ENCODE data around the gene ANGPTL8. TPM values are rescaled to one million over a fixed set of nuclear protein-coding genes. Genes with fewer than 3 reads are reported as not detected.

Gene ANGPTL8
- total RNA-seq, 2 donors from 2014 or later, result not detected

DNA sequence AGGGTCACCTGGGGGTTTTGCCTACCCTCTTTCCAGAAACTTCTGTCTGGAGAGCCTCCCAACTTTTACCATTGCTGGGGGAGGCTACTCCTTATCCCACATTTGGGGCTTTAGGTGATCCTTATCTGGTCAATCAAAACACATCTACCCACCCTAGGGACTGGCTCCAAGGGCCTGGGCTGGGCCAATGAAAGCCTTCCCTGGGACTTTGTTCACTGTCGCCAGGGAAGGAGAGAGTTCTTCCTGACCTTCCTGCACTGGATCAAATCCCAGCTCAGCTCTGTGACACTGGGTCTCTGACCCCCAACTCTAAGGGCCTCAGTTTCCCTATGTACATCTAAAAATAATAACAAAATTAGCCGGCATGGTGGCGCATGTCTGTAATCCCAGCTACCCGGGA, 11.8 kb downstream of the ANGPTL8 start:
- Histone ChIP-seq H3K9me3 (no peaks in the 10 kb centered on the region), H3K27ac (no peak overlapping the region), H3K4me3 (no peak overlapping the region), H3K4me1 (ENCODE audit: control insufficient read depth in 1 of 2, low read depth in 2 of 2) (peaks cover 0 to 7% of the 10 kb centered on the region in 2 donors), H3K27me3 (replicated peaks; ENCODE audit: insufficient read depth) (no peaks in the 10 kb centered on the region), H3K36me3 (peaks cover 11% of the 10 kb centered on the region)
- DNase-seq (ENCODE audit: low spot score) (no peak), ATAC-seq (ENCODE audit: insufficient number of reproducible peaks, low FRiP score, low read depth) (no peak)
- TF ChIP-seq, protein P1, sequence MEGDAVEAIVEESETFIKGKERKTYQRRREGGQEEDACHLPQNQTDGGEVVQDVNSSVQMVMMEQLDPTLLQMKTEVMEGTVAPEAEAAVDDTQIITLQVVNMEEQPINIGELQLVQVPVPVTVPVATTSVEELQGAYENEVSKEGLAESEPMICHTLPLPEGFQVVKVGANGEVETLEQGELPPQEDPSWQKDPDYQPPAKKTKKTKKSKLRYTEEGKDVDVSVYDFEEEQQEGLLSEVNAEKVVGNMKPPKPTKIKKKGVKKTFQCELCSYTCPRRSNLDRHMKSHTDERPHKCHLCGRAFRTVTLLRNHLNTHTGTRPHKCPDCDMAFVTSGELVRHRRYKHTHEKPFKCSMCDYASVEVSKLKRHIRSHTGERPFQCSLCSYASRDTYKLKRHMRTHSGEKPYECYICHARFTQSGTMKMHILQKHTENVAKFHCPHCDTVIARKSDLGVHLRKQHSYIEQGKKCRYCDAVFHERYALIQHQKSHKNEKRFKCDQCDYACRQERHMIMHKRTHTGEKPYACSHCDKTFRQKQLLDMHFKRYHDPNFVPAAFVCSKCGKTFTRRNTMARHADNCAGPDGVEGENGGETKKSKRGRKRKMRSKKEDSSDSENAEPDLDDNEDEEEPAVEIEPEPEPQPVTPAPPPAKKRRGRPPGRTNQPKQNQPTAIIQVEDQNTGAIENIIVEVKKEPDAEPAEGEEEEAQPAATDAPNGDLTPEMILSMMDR (IDR thresholded peaks at IDR 0.05), result no peak

DNA sequence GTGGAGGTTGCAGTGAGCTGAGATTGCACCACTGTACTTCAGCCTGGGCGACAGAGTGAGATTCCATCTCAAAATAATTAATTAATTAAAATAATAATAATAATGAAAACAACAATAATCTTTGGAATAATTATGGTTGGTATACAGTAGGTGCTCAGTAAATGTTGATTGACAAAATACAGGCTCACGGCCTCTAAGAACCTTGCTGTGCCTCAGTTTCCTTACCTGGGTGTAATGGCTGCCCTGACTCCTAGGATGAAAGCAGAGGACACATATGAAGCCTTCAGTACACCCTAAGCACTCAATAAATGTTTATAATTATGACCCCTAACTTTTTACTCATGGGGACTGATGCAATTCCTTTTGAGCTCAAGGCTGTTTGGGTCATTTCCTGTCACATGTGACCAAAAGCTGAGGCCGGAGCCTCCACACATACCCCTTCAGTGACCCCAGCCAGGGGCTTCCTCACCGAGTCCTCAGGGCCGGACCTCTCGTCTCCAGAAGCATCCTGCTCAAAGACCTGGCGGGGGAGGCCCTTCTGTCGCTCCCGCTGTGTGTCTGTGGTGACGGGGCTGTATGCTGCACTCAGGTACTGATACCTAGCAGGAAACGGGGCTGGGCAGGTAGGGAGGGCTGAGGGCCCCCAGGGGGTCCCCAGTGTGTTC, 12.4 kb downstream of the ANGPTL8 start:
- TF ChIP-seq, protein P1 (IDR thresholded peaks at IDR 0.05), result no peak
- no peak for DNase-seq (ENCODE audit: low spot score)
- Histone ChIP-seq H3K36me3 (peaks cover 11% of the 10 kb centered on the region), H3K4me1 (ENCODE audit: control insufficient read depth in 1 of 2, low read depth in 2 of 2) (peaks cover 0 to 7% of the 10 kb centered on the region in 2 donors), H3K9me3 (no peaks in the 10 kb centered on the region), H3K27ac (no peak overlapping the region), H3K4me3 (no peak overlapping the region), H3K27me3 (replicated peaks; ENCODE audit: insufficient read depth) (no peaks in the 10 kb centered on the region)
- no peak for ATAC-seq (ENCODE audit: insufficient number of reproducible peaks, low FRiP score, low read depth)

DNA sequence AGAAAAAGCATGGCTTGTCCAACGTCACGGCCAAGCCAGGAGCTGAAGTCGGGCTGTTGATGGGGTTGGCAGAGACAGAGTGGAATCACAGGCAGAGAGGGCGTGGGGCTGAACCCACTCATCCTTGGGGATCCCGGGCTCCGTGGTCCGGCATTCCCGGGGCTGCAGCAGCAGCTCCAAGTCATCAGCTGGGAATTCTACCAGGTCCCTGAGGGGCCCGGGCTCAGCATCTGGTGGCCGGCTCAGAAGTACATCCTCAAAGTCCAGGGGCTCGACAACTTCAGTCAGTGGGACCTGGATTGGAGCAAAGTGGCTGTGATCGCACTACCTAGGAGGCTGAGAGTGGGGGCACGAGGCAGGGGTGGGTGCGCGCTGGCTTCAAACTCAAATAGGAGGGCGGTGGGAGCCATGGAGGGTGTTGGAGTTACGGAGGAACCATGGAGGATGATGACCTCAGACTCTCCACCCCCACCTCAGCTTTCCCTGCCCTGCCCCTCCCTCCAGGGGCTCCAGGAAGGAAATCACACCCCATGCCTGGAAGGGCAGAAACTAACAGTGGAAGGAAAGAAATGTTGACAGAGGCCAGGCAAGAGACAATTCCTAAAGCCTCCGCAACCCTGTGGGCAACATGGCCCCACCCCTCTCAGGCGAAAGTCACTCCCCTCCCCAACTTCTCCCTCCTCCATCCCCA, 13.4 kb downstream of the ANGPTL8 start:
- Histone ChIP-seq H3K4me1 (ENCODE audit: control insufficient read depth in 1 of 2, low read depth in 2 of 2) (peaks cover 0 to 1% of the 10 kb centered on the region in 2 donors), H3K4me3 (no peak overlapping the region), H3K27ac (no peak overlapping the region), H3K9me3 (no peaks in the 10 kb centered on the region), H3K27me3 (replicated peaks; ENCODE audit: insufficient read depth) (no peaks in the 10 kb centered on the region), H3K36me3 (peaks cover 11% of the 10 kb centered on the region)
- TF ChIP-seq, protein P1 (IDR thresholded peaks at IDR 0.05), result no peak
- DNase-seq (ENCODE audit: low spot score) (no peak), ATAC-seq (ENCODE audit: insufficient number of reproducible peaks, low FRiP score, low read depth) (no peak)

DNA sequence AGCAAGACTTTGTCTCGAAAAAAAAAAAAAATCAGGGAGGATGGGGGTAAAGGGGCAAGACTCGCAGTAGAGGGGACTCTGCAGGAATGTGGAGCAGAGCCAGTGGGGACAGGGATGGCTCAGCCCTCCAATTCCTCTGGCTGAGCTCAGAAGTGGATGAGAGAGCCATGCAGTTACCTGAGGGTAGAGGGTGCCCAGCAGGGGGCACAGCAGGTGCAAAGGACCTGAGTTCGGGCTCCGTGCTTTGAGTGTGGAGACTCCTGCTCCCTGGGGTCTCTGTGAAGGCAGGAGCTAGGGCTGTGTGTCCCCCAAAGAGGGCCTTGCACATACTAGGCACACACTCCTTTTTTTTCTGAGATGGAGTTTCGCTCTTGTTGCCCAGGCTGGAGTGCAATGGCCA, 15.2 kb downstream of the ANGPTL8 start:
- H3K27me3 ChIP-seq (replicated peaks; ENCODE audit: insufficient read depth), result no peaks in the 10 kb centered on the region
- peaks cover 11% of the 10 kb centered on the region for H3K36me3 ChIP-seq
- ATAC-seq (ENCODE audit: insufficient number of reproducible peaks, low FRiP score, low read depth), result no peak
- H3K4me3 ChIP-seq, result no peak overlapping the region
- no peaks in the 10 kb centered on the region for H3K4me1 ChIP-seq (ENCODE audit: control insufficient read depth in 1 of 2, low read depth in 2 of 2)
- no peak for DNase-seq (ENCODE audit: low spot score)
- H3K9me3 ChIP-seq, result no peaks in the 10 kb centered on the region
- TF ChIP-seq, protein P1 (IDR thresholded peaks at IDR 0.05), result no peak
- H3K27ac ChIP-seq, result no peak overlapping the region

DNA sequence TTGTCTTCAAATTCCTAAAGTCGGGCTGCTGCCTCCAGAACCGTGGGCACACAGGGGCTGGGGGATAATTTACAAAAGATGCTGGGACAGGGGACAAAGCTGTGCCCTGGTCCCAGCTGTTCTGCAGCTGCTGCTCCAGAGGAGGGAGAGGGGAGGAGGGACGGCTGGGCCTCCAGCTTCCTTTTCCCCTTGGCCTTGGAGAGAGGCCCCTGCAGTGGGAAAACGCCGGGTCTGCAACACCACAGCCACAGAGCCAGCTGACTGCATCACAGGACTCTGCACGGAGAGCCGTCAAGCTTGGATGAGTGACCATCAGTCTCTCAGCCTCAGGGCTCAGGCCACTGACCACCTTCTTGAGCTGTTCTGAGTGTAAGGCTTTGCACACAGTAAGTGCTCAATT, 16.8 kb downstream of the ANGPTL8 start:
- DNase-seq (ENCODE audit: low spot score) (no peak), ATAC-seq (ENCODE audit: insufficient number of reproducible peaks, low FRiP score, low read depth) (no peak)
- Histone ChIP-seq H3K9me3 (no peaks in the 10 kb centered on the region), H3K4me1 (ENCODE audit: control insufficient read depth in 1 of 2, low read depth in 2 of 2) (no peaks in the 10 kb centered on the region), H3K36me3 (peaks cover 8% of the 10 kb centered on the region), H3K4me3 (no peak overlapping the region), H3K27me3 (replicated peaks; ENCODE audit: insufficient read depth) (no peaks in the 10 kb centered on the region), H3K27ac (no peak overlapping the region)
- TF ChIP-seq, protein P1 (IDR thresholded peaks at IDR 0.05), result no peak

All from thoracic aorta (tissue), 2 donors.